RPMI7951 (cell line): Measurements from ENCODE around the gene LRFN5. TPM values are rescaled to one million over a fixed set of nuclear protein-coding genes. Genes with fewer than 3 reads are reported as not detected.
A peak's percentile ranks its signal among the peaks of the same experiment; 100 is the strongest.
"Not testable (repeated sequence)": the region's sequence is repeated elsewhere in the genome, so short reads cannot be mapped to it uniquely, and the experiment has no call there.

Experiments used
- DNase-seq: peaks from one replicate; pipeline ENCODE4 v3.0.0-alpha.2; 2012; ENCODE audit warnings: low read depth
- total RNA-seq: library from RNA; depleted of rRNA; stranded (reverse); fragments of >200 nt; shearing (Covaris generic); gene quantifications from 2 replicates; pipeline ENCODE4 v1.2.3, GENCODE V29; 2014; rRNA removed

Gene LRFN5
- under 0.01 and 0.12 TPM in 2 replicates for total RNA-seq

DNA sequence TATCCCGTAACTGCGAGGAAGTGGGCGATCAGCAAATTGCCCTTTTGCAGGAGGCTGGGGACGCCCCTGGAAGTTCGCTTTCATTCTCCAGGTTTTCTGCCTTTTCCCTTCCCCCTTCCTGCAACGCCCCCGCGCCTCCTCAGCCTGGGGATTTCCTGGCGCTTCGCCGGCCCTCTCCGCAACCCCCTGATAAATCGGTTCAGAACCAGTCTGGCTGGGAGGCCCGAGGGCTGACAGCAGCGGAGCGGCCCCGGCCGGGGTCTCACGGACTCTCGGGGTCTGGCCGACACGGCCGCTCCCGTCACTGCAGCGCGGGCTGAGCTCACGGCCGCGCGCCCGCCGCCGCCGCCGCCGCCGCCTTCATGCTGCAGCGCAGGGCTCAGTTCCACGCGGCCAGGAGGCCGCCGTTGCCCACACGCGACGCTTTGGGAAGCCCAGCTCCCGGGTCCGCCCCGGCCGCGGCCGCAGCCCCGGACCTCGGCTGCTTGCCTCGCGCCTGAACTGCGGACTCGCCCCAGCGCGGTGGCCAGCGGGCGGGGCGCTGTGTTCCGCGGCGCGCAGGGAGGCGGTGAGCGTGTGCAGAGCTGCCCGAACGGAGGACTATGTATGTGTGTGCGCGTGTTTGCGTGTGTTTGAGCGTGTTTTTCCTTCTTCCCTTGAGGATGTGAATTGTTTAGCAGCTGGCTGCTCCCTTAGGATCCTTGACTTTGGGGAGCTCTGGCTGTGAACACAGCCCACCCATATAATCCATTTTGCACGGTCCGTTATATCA, at the start of gene LRFN5:
Gene LRFN5 (plus strand): TSS at position 345 of the 772 bp plus-strand sequence.
- DNase-seq: peak; percentile 0

DNA sequence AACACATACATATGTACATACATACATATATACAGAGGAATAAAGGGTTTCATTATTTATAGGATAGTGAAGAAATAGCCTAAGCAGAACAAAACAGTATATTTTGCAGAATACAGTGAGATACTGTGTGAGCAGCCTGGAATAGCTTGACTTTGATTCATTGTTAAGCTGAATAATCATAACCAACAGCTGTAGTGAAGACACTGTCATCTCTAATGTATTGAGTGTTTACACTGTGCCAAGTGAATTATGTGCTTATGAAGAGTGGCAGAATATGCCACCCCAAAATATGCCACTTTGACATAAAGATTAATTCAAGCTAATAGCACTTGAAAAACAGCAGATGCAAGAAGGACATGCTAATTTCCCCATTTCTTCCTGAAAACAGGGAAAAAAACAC, 48.2 kb upstream of the LRFN5 start:
- DNase-seq: no peak

DNA sequence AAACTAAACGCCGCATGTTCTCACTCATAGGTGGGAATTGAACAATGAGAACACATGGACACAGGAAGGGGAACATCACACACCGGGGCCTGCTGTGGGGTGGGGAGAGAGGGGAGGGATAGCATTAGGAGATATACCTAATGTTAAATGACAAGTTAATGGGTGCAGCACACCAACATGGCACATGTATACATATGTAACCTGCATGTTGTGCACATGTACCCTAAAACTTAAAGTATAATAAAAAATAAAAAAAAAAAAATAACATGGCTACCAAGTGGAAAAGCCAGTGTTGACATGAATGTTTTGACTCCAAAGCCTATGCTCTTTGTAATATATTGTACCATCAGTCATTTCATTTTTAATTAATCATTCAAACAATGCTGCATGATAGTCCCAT, 39.8 kb upstream of the LRFN5 start:
- DNase-seq: not testable (repeated sequence)

DNA sequence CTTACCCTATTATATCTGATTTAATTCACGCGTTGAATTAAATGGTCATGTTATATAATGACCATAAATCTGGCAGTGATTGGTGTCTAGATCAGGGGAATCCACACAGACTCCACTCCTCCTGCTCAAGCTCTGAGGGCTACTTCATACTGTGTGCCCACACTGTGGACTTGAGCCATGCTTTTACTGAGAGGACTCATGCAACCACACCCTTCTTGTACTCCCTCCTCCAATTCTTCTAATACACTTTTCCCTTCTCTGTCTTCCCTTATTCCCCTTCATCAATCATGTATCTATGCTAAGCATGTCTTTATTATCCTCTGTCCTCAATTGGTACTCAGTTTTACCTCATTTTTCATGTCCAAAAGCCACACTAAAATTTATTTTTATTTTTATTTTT, 37.7 kb upstream of the LRFN5 start:
- DNase-seq: no peak

DNA sequence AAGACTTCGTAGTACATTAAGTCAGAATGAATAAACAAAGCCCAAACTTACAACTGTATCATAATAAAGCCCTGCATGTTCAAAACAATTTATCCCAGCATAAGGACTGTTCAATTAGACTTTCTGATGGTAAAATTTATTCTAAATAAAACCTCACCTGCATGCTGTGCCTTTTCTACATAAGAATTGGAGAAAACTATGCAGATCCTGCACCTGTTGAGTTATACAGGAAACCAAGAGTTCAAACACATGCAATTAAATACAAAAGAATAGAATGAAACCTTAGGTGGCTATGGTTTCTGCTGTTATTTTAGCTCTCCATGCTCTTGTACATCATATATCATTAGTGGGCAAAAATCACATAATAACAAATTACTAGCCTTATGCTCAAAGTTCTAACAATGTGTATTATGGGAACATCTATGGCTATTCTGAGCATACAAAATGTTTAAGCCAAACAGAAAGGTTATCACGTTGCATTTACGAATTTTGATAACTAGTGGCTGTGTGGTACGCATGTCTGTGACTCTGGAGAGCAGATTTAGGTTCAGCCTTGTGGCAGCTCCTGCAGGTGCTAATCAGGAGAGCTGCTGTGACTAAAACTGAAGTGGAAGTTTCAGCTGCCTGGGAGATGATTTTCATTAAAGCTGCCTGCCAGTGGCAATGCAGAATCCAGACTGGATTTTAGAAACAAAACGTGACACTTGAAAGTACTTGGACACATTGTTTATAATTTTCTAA, 36.1 kb upstream of the LRFN5 start:
- no peak for DNase-seq

DNA sequence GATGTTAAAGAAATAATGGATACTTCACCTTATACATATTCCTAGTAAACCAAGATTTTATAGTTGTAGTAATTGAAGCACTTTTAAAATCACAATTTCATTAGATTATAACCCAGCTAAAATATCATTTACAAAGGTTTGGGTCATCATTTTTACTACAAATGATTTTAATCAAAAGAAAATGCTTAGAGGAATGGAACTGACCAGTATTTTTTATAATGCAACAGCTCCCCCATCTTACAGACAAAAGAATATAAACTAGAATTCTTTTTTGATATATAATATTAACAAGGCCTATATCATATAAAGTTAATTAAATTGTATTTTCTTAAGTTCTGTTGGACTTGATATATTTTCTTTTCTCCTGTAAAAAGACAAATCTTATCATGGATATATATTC, 20.4 kb upstream of the LRFN5 start:
- no peak for DNase-seq

DNA sequence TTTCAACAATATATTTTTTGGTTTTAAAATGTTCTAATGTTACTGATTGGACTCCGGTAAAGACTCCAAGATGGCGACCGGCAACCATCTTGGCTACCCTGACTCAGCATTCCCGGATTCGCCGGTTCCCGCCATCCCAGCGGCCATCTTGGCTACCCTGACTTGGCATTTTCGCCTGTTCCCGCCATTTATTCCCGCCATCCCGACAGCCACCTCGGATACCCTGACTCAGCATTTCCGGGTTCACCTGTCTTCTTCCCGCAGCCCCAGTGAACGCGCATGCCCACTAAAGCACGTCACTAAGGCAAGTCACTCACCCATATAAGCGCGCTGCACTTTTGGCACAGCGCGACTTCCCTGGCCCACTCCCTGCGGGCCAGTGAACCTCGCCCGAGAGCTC, 9.0 kb upstream of the LRFN5 start:
- no peak for DNase-seq

DNA sequence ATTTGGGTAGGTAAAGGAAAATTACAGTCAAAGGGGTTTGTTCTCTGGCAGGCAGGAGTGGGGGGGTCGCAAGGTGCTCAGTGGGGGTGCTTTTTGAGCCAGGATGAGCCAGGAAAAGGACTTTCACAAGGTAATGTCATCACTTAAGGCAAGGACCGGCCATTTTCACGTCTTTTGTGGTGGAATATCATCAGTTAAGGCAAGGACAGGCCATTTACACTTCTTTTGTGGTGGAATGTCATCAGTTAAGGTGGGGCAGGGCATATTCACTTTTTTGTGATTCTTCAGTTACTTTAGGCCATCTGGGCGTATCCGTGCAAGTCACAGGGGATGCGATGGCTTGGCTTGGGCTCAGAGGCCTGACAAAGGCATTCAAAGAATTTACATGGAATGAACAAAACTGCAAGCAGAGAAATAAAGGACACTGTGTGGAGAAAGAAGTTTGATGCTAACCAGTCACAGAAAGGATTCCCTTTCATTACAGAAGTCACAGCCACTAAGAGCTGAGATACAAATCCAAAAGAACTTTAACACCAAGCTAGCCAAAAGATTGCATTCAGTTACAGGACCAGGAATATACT, 6.8 kb upstream of the LRFN5 start:
- DNase-seq: not testable (repeated sequence)

DNA sequence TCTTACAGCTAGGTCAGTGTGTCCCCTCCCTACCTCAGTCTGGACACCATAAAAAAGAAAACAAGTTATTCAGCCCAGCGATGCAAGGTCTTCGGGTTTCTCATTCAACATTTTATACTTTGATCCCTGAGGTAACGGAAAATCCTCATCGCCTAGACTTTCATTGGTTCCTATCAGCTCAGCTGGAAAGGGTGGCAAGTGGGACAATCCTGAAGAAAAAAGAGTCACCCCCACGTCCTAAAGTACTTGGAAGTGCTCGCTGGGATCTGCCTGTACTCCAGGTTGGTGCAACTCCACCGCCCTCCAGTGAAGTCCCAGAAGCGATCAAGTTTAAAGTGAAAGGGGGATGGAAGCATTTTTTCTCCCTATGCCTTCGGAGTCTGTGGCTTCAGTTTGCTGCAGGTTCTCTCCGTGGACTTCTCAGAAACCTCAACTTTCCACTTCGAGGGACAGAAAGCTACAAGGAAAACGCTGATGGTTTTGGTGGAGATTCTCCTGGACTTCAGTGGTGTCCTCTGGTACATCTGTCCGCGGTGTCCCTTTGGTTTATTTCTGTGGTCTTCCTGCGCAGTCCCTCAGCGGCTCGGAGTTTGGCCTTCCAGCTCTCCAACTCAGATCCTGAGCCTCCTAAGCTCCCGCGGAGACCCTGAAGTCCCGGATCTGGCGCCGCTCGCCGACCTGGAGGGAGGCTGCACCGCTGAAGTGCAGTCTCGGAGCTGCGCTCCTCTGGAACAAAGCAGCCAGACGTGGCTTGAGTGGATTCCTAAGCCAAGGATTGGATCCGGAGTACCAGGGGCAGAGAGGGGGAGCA, 1.8 kb upstream of the LRFN5 start:
- DNase-seq: no peak

DNA sequence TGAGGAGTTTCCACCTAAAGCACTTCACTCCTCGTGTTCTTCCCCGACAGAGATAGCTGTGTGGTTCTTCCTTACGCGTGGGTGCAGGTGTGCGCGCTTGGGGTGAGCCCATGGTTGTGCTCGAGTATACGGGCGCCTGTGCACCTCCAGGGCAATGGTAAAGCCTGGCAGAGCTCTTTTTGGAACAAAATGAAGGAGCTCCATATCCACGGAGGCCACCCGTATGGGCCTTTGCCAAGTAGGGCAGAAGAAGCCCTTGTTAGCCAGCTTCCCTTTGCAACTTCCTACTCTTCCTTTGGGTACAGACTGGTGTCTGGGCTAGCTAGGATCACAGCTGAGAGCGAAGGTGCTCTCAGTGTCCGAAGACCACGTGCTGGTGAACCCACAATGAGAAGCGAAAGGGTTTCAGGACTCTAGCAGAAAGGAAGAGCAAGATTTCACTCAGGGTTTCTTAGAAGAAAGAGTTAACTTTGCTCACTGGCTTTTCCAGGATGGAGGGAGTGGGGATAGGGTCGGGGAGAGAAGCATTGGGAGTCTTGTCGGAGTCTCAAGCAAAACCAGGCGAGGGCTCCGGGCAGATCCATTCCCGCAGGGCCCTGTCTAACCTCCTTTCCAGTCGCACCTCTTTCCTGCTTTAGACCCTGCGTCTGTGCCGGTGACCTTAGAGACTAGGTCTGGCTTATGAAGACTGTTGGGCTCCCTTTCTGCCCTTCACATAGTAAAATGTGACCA, 960 bp upstream of the LRFN5 start:
- no peak for DNase-seq

DNA sequence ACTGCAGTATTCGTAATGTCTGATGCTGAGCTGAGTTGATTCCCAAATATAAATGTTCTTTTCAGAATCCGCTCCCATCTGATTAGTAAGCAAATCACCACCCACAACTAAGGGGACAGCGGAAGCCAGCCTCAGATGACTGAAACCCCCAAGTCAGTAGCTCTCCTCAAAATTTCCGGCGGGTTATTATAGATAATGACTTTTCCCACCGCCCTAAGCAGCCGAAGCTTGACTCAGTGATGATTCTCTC, 469 bp upstream of the LRFN5 start:
- no peak for DNase-seq

DNA sequence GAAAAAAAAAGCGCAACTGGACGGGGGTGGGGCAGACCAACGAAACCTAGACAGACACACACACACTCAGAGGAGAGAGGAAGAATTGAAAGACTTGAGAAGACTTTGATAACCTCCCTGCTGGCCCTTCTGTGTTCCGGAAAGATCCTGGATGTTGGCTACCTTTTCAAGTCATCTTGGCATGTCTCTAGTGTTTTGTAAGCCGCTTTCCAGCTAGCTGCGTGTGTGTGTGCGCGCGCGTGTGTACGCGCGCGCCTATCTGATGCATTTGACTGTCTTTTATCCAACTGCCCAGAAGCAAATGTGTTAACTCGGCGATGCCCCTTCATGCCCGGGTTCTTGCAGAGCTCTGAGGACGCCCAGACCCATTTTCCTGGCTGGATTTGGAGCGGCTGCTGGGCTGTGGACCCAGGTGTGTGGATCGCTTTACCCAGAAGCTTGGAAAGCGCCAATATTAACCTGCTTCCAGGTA, 664 bp downstream of the LRFN5 start:
- no peak for DNase-seq

DNA sequence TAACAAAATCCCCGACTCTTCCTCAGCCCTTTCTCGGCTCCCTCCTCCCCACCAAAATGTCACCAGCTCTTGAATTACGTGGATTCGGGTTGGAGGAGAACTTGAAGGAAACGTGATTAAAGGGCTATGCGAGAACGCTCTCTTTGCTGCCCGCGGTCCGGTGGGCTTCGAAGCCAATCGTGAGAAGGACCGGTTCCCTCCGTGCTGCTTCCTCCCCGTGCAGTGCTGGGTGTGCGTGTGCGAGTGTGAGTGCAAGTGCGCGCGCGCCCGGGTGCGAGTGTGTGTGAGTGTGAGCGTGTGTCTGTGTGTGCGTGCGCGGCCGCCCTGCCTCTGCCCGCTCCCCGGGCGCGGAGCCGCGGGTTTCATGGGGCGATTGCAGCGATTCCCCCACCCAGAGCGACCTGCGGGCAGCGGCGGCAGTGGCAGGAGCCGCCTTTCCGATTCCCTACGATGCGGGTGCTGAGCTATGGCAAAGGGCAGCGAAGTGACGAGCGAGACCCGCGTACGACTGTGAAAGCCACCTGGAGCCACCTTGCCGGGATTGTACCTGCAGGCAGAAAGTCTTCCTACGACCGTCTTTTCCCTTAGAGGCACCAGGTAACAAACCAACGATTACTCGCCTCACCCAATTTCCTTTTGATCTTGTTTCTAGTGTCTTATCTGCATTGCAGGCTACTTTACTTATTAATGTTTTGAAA, 1.4 kb downstream of the LRFN5 start:
- no peak for DNase-seq

DNA sequence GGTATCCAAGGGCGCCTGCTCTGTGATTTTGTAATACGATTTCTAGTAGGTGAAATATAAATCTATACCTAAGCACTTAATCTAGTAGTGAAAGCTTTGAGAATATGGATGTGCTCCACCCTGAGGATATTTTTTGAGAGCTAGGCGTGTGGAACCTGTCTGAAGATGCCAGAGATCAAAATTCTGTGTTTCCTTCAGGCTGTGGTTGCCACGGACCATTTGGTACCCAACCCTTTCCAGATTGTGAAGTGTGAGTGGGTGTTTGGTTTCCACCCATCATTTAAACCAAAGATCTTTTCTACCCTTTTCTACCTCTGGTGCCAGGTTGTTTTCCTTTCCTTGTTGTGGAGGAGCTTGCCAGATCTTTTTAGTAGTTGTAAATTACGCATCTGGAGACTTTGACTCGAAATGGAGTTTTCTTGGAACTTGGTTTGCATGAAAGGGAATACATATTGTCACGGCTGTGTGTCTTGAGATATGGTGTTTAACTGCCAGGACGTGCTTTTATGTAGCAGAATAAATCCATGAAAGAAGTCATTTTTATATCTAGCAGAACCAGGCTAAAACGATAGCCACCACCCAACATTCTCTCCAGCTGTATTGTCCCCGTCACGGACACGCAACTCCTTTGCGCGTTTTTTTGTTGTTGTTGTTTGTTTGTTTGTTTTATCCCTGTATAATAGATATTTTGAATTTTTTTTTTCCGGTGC, 2.2 kb downstream of the LRFN5 start:
- no peak for DNase-seq

DNA sequence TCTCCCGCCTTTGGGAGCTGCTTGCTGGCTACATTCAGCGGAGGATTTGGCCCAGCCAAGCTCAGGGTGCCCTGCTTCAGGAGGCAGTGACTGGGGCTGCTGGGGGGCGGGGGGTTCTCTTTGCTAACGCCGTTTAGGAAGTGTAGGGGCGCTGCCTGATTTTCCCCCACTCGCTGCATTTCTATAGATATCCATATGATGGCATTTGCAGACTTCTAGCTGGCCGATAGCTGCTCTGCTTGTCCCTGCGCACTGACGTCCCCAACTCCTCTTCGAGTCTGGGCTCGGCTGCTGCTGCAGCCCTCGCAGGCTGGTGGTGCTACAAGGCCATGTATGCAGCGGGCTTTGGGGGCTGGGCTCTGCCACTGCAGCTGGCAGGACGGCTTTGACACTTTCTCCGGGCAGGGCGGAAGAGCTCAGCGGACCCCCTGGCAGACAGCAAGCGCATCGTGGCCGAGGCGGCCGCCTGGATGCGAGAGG, 3.1 kb downstream of the LRFN5 start:
- no peak for DNase-seq

DNA sequence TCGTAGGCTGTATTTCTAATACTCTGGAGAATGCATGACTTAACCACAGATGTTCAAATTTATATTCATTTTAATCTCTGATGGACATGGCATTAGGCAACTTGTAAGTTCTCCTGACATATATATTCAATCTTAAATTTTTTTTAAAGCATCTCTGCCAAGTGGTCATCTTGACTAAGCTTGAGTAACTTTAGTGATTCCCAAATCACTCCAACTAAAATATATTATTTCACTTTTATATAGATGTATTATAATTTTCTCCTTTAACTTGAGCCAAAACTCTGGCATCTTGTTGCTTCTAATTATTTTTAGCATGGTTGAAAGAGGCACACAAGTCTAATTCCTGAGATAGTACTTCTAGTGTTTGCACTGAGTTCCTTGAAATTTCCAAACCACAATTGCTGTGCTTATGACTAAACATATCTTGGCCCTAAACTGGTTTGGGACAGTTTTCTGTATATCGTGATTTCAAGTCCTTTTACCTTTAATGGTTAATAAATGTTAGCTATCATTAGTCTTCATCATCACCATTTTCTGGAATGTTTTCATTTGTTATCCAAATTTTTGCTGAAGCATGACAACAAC, 8.4 kb downstream of the LRFN5 start:
- DNase-seq: no peak

DNA sequence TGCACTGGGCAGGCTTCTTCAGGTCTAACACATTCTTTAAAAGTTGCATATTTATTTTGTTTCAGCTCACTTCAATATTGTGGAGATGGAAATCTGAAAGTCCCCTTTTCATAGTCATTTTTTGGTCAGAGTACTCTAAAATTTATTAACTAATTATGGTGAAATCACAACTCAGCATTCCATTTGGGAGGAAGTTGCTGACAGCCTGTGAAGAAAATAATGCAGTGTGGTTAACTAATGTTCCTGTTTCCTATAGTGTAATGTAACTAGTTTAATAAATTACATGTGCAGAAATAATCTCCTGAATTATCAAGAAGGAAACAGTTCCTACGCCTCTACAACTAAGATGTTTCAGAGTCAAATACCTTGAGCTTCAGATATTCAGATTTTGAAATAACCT, 17.1 kb downstream of the LRFN5 start:
- DNase-seq: no peak

DNA sequence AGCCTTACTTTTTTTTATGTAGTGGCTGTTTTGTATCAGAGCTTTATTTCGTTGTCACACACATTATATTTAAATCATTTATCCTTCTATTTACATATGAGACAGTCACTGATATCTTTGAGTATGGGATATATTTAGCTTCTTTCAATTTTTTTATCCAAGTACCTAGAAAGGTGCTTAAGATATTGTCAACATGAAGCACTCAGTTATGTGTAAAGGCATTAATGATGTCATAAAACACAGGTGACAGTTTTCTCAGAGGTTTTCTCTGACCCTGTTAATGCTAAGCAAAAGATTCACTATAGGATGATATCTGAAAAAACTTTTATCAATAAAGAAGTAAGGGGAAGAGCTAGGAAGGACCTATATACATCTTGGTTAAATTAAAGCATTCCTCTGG, 23.2 kb downstream of the LRFN5 start:
- no peak for DNase-seq

DNA sequence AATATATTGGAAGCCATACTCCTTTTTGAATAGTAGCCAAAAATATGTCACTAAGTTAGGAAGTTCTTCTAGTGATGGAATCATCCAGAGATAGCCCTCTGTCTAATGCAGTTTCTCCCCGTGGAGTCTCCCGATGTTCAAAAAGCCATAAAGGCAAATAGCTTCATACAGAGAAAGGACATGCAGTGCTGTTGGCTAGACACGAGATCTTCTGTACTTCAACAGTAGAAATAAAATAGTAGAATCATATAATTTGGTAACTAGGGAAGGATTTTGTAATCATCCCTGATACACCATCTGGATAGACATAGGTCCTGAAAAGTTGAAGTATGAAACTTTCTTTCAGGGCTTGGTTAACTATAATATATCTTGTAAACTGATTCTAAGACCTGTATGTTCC, 27.6 kb downstream of the LRFN5 start:
- DNase-seq: no peak
